ENCODE data around the gene MAST4. TPM values are rescaled to one million over a fixed set of nuclear protein-coding genes. Genes with fewer than 3 reads are reported as not detected.

The MAST4 gene
- total RNA-seq, 1 donor from 2014 or later, result 17.2 TPM

GRCh38 chr5:67093279-67093678, 497.1 kb downstream of the MAST4 start:
- POLR2A ChIA-PET, result no interaction called here
- Mint-ChIP-seq H3K9me3 (no peaks in the 10 kb centered on the region), H3K4me1 (no peaks in the 10 kb centered on the region), H3K27me3 (no peaks in the 10 kb centered on the region), H3K4me3 (no peak overlapping the region), H3K27ac (no peak overlapping the region), H3K36me3 (ENCODE audit: low read depth) (peaks cover 1% of the 10 kb centered on the region)
- no peak for TF ChIP-seq CTCF (IDR thresholded peaks at IDR 0.05)
- intact Hi-C loops (cut with micrococcal nuclease), result no loop called here
- CTCF ChIA-PET, result no interaction called here
- no peak for DNase-seq
- no peak for ATAC-seq (ENCODE audit: low read depth)

DNA sequence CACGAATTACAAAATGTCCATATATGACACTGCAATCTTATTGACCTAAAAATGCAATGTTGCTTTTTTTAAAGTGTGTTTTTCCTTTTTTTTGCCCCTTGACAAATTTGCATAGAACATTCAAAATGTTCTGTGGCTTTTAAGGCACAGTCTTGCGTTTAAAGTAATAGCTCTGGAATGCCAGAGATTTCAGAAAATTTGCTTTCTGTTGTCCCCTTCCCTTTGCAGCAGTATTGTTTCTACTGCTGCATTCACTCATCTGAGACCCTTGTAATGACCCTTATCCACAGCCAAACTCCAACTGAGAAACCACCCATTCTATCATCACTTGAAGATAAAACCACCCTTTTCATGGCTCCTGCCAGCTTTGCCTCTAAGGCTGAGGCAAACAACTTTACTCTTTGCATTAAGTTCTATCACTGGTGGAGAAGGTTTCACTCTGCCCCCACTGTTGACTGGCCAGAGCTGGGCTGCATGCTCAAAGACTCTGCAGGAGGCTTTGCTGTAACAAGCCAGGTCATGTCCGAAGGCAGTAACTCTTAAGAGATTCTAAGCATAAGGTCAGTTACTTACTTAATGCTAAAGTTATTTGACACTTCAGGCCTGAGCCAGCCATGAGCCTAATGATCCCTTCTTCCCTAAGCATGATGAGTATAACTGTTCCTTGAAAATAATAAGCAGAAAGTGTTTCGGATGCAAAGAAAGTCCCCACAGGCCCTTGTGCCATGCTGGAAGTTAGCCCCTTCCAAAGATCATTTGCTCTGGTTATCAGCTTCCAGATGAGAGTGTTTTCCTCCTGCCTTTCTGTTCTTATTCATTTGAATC, 498.5 kb downstream of the MAST4 start:
- ATAC-seq (ENCODE audit: low read depth) (no peak), DNase-seq (no peak)
- H3K27ac Mint-ChIP-seq, result no peak overlapping the region
- ChIA-PET CTCF (no interaction called here), POLR2A (no interaction called here)
- intact Hi-C loops (cut with micrococcal nuclease), result no loop called here
- H3K9me3 Mint-ChIP-seq, result no peaks in the 10 kb centered on the region
- peaks cover 1% of the 10 kb centered on the region for H3K36me3 Mint-ChIP-seq (ENCODE audit: low read depth)
- H3K4me1 Mint-ChIP-seq, result no peaks in the 10 kb centered on the region
- H3K4me3 Mint-ChIP-seq, result no peak overlapping the region
- no peaks in the 10 kb centered on the region for H3K27me3 Mint-ChIP-seq
- no peak for TF ChIP-seq CTCF (IDR thresholded peaks at IDR 0.05)

- peaks cover 1% of the 10 kb centered on the region for H3K36me3 Mint-ChIP-seq (ENCODE audit: low read depth)
- no peak for TF ChIP-seq CTCF (IDR thresholded peaks at IDR 0.05)
- DNase-seq, result no peak
- no peaks in the 10 kb centered on the region for H3K9me3 Mint-ChIP-seq
- no peak overlapping the region for H3K27ac Mint-ChIP-seq
- no peaks in the 10 kb centered on the region for H3K27me3 Mint-ChIP-seq
- intact Hi-C loops (cut with micrococcal nuclease), result no loop called here
- no peak overlapping the region for H3K4me3 Mint-ChIP-seq
- no peak for ATAC-seq (ENCODE audit: low read depth)
- CTCF ChIA-PET, result no interaction called here
- H3K4me1 Mint-ChIP-seq, result no peaks in the 10 kb centered on the region
- POLR2A ChIA-PET, result no interaction called here
These were observed 499.4 kb downstream of the MAST4 start for GRCh38 chr5:67095346-67096171.

DNA sequence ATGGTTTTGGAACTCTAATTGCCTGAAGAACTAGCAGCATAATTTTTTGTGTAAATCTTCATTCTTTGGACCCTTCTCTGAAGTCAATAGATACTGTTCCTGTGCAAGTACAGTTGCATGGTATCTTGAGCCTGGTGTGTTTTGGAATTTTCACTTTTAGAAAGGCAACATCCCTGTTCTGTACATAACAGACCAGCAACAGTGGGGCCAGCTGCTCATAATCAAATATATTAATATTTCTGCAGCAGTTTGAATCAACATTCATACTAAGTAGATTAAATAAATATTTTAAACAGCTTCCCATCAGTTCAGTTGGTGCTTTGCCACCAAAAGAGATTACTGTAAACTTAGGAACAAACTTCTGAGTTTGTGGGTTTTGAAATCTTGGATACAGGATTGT, 502.5 kb downstream of the MAST4 start:
- ATAC-seq (ENCODE audit: low read depth) (no peak), DNase-seq (no peak)
- H3K4me1 Mint-ChIP-seq, result no peaks in the 10 kb centered on the region
- no peaks in the 10 kb centered on the region for H3K9me3 Mint-ChIP-seq
- CTCF ChIA-PET, result no interaction called here
- no peaks in the 10 kb centered on the region for H3K27me3 Mint-ChIP-seq
- intact Hi-C loops (cut with micrococcal nuclease), result no loop called here
- H3K27ac Mint-ChIP-seq, result no peak overlapping the region
- no peak overlapping the region for H3K4me3 Mint-ChIP-seq
- POLR2A ChIA-PET, result no interaction called here
- TF ChIP-seq CTCF (IDR thresholded peaks at IDR 0.05), result no peak
- H3K36me3 Mint-ChIP-seq (ENCODE audit: low read depth), result peaks cover 5% of the 10 kb centered on the region

- no peaks in the 10 kb centered on the region for H3K4me1 Mint-ChIP-seq
These were observed 504.1 kb downstream of the MAST4 start for GRCh38 chr5:67100301-67100700.

More at GRCh38 chr5:67100301-67100700, 504.1 kb downstream of the MAST4 start:
- POLR2A ChIA-PET, result no interaction called here
- H3K27ac Mint-ChIP-seq, result no peak overlapping the region
- H3K9me3 Mint-ChIP-seq, result no peaks in the 10 kb centered on the region
- intact Hi-C loops (cut with micrococcal nuclease), result no loop called here
- no peak overlapping the region for H3K4me3 Mint-ChIP-seq
- peaks cover 10% of the 10 kb centered on the region for H3K36me3 Mint-ChIP-seq (ENCODE audit: low read depth)
- ATAC-seq (ENCODE audit: low read depth) (no peak), DNase-seq (no peak)
- no peaks in the 10 kb centered on the region for H3K27me3 Mint-ChIP-seq
- CTCF ChIA-PET, result no interaction called here
- TF ChIP-seq CTCF (IDR thresholded peaks at IDR 0.05), result no peak

All from activated B cell treated with CpG ODN at 0.5 μM for 24 hours (primary cell).